Brain microvascular endothelial cell (primary cell): ENCODE results near the gene SLC13A2.

Experiments used
- DNase-seq: peaks from one replicate; pipeline ENCODE4 v3.0.0-alpha.2; 2020
- H3K27ac ChIP-seq: fragments of 250-450 bp; sonication (Bioruptor Pico); 2 replicates; pipeline ENCODE4 v1.5.1; 2020; ENCODE audit warnings: mild to moderate bottlenecking, moderate library complexity
- H3K27me3 ChIP-seq: fragments of 250-450 bp; sonication (Bioruptor Pico); replicated peaks from 2 replicates; pipeline ENCODE4 v1.5.1; 2020; ENCODE audit warnings: mild to moderate bottlenecking
- H3K36me3 ChIP-seq: fragments of 250-450 bp; sonication (Bioruptor Pico); replicated peaks from 2 replicates; pipeline ENCODE4 v1.5.1; 2020; ENCODE audit warnings: mild to moderate bottlenecking
- H3K4me3 ChIP-seq: 2 replicates; pipeline ENCODE4 v1.5.1; 2011; ENCODE audit warnings: low read depth, mild to moderate bottlenecking, control low read depth, low read length, moderate library complexity
- in situ Hi-C: cut with HindIII; loops from 2 replicates; pipeline ENCODE4 v1.10.0; 2017; ENCODE audit warnings: low sequenced_read_pairs, low pct_ligation_motif_present
- TF ChIP-seq, protein P1 (sequence below): IDR thresholded peaks from 2 replicates; pipeline ENCODE4 v1.5.1; 2011; ENCODE audit warnings: low read depth, mild to moderate bottlenecking, moderate library complexity, low read length, control low read depth, inconsistent platforms; ENCODE audit errors: missing control alignments

SLC13A2 gene

DNA sequence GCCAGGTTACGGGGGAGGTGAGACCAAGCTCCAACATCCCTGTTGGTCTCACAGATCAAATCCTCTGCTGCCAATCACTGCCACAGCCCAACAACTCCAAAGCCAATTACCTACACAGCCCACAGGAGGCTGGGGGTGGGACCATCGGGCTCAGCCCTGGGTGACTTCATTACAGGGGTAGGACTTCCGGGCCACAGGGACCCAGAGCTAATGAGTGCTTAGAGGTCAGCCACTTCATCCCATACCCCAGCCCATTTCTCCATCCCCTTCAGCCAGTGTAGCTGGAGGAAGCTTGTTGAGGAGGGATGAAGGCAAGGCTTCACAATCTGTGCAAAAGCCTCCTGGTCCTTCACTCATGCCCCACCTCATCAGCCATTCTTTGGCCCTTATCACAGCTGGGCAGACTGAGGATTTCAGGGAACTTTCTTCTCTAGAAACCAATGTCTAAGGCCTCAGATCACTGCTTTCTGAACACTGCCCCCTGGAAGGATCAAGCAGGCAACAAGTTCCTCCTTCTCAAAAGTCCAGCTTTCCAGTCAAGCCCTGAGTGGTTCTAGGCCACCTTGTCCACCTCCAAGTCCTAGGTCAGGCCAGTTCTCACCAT lies 38.5 kb downstream of the SLC13A2 start:
- Histone ChIP-seq H3K27ac (no peak overlapping the region), H3K4me3 (no peak overlapping the region), H3K27me3 (peaks cover 25% of the 10 kb centered on the region), H3K36me3 (no peaks in the 10 kb centered on the region)
- TF ChIP-seq, protein P1, sequence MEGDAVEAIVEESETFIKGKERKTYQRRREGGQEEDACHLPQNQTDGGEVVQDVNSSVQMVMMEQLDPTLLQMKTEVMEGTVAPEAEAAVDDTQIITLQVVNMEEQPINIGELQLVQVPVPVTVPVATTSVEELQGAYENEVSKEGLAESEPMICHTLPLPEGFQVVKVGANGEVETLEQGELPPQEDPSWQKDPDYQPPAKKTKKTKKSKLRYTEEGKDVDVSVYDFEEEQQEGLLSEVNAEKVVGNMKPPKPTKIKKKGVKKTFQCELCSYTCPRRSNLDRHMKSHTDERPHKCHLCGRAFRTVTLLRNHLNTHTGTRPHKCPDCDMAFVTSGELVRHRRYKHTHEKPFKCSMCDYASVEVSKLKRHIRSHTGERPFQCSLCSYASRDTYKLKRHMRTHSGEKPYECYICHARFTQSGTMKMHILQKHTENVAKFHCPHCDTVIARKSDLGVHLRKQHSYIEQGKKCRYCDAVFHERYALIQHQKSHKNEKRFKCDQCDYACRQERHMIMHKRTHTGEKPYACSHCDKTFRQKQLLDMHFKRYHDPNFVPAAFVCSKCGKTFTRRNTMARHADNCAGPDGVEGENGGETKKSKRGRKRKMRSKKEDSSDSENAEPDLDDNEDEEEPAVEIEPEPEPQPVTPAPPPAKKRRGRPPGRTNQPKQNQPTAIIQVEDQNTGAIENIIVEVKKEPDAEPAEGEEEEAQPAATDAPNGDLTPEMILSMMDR: peak; percentile 18
- no peak for DNase-seq
- in situ Hi-C loops: no loop called here

DNA sequence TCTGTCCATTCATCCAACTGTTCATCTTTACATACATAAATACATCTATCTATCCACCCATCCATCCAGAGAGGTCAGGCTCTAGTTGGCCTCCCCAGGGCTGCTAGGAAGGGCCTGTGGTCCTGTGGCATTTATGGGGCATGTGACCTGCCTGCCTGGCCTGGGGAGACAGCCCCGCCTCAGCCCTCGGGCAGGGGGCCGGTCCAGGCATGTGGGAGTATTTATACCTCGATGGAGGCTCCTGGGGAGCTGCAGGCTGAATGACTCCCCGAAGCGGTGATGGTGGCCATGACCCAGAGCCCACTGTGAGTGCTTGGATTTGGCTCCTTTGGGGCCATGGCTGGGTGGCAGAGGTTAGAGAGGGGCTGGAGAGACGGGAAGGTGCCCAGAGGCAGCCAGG lies 40.0 kb downstream of the SLC13A2 start:
- TF ChIP-seq, protein P1: no peak
- no peak overlapping the region for H3K27ac ChIP-seq
- no peak for DNase-seq
- H3K27me3 ChIP-seq: peaks cover 13% of the 10 kb centered on the region
- no peaks in the 10 kb centered on the region for H3K36me3 ChIP-seq
- in situ Hi-C loops: no loop called here
- no peak overlapping the region for H3K4me3 ChIP-seq

DNA sequence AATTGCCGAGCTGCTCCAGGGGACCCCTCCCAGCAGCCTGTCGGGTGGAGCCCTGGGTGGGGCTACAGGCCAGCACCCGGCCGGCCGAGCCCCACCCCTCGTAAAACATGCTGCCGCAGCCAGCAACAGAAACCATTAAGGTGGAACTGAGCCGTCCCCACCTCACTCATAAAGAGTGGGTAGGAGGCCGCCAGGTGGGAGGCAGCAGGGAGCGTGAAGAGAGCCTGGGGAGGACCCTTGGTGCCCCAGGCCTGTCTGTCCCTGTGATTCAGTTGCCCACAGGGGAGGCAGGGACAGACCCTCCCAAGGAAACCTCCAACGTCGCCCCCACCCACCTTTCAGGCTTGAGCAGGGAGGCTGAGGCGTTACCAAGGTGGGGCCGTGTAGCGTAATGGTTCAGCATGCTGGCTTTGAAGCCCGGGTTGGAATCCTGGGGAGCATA lies 41.1 kb downstream of the SLC13A2 start:
- Histone ChIP-seq H3K27me3 (peaks cover 8% of the 10 kb centered on the region), H3K36me3 (no peaks in the 10 kb centered on the region), H3K27ac (no peak overlapping the region), H3K4me3 (no peak overlapping the region)
- DNase-seq: no peak
- TF ChIP-seq, protein P1: no peak
- in situ Hi-C loops: no loop called here

DNA sequence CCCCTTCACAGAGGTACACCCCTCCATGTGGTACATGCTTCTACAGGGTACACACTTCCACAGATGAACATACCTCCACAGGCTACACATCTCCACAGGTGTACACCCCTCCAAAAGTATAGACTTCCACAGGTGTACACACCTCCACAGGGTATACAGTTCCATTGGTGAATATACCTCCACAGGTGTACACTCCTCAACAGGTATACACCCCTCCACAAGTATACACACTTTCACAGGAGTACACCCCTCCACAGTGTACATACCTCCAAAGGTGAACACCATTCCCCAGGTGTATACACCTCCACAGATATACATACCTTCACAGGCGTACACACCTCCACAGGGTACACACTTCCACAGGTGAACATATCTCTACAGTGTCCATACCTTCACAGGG lies 42.1 kb downstream of the SLC13A2 start:
- in situ Hi-C loops: no loop called here
- peaks cover 8% of the 10 kb centered on the region for H3K27me3 ChIP-seq

DNA sequence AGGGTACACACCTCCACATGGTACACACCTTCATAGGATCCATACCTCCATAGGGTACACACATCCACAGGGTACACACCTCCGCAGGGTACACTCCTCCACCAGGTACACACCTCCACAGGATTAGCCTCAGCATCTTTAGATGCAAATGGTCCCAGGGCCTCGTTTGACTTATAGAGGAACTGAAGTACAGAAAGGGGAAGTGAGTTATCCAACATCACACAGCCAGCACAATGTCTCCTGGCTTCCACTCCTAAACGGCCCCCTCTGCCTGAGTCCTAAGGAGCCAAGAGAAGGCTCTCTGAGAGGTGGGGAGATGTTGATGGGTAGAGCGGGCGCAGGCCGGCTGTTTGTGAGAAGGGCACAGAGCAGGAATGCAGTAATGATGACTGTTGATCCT lies 44.7 kb downstream of the SLC13A2 start:
- H3K27me3 ChIP-seq: peaks cover 2% of the 10 kb centered on the region
- H3K36me3 ChIP-seq: no peaks in the 10 kb centered on the region
- in situ Hi-C loops: no loop called here
- TF ChIP-seq, protein P1: no peak
- no peak for DNase-seq
- H3K27ac ChIP-seq: no peak overlapping the region
- H3K4me3 ChIP-seq: no peak overlapping the region

More for the DNA sequence above, 42.1 kb downstream of the SLC13A2 start:
- TF ChIP-seq, protein P1: no peak
- Histone ChIP-seq H3K27ac (no peak overlapping the region), H3K4me3 (no peak overlapping the region), H3K36me3 (no peaks in the 10 kb centered on the region)
- DNase-seq: no peak

DNA sequence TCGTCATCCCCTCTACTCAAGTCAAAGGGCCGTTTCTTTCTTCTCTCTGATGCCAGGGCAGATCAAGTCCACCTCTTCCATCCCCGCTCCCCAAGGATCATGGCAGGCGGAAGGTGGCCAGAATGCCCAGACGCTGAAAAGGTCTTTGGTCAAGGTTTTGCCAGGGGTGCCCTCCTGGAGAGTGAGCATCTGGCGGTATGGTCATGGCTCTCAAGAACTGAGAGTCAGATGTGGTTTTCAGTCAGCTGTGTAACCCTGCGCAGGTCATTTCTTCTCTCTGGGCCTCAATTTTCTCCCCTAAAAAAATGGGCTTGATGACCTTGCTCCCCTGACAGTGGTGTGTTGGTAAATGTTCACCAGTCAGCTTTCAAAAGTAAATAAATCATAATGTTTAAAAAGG lies 45.1 kb downstream of the SLC13A2 start:
- TF ChIP-seq, protein P1: no peak
- in situ Hi-C loops: no loop called here
- H3K27me3 ChIP-seq: peaks cover 2% of the 10 kb centered on the region

More for the DNA sequence above, 45.1 kb downstream of the SLC13A2 start:
- DNase-seq: no peak
- Histone ChIP-seq H3K27ac (no peak overlapping the region), H3K4me3 (no peak overlapping the region), H3K36me3 (no peaks in the 10 kb centered on the region)
